C4-2B (cell line): ENCODE data around the gene C6orf89.

ENCODE experiments used
- H3K27ac ChIP-seq: fragments of 450-650 bp; 2 replicates; pipeline ENCODE4 v1.5.1; 2017
- ZFX ChIP-seq: fragments of 450-650 bp; IDR thresholded peaks from 2 replicates; pipeline ENCODE4 v1.6.1; 2017
- TF ChIP-seq, protein P1 (sequence below): fragments of 450-650 bp; conservative IDR thresholded peaks from 2 replicates; pipeline ENCODE4 v1.5.1; 2017; ENCODE audit warnings: mild to moderate bottlenecking

The C6orf89 gene

DNA sequence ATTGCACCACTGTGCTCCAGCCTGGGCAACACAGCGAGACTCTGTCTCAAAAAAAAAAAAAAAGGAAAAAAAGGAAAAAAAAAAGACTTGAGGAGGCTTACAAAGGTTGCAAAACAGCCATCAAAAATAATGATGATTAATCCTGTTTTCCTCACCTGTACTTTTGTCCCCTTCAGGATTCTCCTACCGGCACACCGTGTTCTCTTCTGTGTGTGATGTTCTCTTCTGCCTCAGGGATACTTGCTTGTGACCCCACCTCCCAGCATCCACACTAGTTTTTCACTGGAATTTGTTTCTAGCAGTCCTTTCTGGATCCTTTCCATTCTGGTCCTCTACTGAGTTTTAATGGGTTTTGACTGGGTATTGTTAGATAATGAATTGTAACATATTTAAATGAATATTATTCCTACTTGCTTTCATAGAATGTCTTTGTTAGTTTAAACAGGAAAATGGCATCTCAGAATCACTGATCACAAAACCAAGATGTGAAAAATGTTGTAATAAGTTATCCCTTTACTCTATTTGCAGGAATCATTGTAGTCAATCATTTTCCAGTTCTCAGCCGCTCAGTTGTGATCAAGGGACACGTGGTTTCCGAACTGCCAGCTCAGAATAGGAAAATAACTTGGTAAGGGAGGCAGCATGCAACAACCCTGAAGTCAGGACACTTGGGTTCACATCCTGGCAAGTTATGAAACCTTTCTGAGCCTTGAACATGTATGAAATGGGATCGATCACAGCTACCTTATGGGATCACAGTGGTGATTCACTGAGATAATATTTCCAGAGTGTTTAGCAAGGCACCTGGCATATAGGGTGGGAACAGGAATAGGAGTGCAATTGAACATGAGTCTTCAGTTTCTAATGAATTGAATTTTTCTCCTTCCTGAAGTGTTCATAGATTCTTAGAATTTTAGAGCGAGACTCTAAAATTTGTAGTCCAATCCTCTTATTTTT is 8.5 kb downstream of the C6orf89 start:
- no peak overlapping the region for H3K27ac ChIP-seq
- TF ChIP-seq ZFX: no peak
- TF ChIP-seq, protein P1, sequence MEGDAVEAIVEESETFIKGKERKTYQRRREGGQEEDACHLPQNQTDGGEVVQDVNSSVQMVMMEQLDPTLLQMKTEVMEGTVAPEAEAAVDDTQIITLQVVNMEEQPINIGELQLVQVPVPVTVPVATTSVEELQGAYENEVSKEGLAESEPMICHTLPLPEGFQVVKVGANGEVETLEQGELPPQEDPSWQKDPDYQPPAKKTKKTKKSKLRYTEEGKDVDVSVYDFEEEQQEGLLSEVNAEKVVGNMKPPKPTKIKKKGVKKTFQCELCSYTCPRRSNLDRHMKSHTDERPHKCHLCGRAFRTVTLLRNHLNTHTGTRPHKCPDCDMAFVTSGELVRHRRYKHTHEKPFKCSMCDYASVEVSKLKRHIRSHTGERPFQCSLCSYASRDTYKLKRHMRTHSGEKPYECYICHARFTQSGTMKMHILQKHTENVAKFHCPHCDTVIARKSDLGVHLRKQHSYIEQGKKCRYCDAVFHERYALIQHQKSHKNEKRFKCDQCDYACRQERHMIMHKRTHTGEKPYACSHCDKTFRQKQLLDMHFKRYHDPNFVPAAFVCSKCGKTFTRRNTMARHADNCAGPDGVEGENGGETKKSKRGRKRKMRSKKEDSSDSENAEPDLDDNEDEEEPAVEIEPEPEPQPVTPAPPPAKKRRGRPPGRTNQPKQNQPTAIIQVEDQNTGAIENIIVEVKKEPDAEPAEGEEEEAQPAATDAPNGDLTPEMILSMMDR: no peak

DNA sequence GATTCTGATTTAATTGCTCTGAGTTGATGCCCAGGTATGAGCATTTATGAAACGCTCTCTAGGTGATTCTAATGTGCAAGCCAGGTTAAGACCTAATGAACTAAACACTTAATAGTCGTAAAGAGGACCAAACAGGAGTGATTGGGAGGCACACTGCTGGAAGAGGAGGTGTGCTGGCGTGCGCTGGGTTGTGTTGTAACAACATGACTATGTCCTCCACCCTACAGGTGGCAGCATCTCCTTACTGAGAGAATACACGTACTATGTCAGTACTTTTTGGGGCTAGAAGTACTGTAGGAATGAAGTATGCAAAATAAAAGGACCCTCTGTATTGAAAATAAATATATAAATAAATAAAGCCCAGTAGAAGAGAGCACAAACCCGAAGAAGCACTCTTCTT is 11.9 kb downstream of the C6orf89 start:
- TF ChIP-seq, protein P1: peak; percentile 10; the same call in 1 of the 2 replicates
- no peak for TF ChIP-seq ZFX
- no peak overlapping the region for H3K27ac ChIP-seq

DNA sequence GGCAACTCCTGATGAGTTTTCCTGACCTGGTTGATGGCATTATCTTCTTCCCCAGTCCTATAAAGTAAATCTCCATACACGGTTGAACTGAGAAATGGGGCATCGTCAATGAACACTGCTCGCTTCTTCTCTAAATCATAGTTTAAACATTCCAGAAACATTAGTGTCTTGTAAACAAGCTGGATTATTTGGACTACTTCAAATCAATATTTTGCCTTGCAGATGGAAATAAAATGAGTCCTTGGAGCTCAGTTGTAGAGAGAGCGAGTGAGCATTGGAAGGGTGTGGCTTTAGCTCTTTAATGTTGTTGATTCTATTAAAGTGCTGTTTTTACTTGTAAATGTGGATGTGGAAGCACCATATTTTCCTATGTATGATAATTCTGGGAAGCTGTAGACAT is 18.4 kb downstream of the C6orf89 start:
- no peak for TF ChIP-seq ZFX
- TF ChIP-seq, protein P1: no peak
- no peak overlapping the region for H3K27ac ChIP-seq

DNA sequence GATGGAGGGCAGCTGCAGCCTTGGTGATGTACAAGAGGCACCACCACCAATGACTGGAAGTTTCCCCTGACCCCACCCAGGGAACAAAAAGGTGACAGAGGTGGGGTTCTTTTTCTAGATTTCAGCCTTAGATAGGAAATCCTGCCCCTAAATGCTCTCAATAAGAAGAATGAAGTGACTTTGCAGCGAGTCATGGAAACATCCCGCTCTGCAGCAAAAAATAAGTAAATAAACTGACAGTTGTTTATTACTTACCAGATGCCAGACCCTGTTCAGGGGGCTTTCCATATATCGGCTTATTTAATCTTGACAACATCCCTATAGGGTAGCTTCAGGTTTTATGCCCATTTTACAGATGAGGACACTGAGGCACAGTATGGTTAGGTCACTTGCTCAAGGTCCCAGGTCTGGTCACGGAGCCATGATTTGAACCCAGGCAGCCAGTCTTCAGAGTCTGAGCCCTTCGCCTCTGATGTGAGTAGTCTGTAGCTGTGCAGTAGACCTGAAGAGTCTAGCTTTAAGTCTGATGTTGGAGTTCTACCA is 19.2 kb downstream of the C6orf89 start:
- H3K27ac ChIP-seq: no peak overlapping the region
- TF ChIP-seq, protein P1: no peak
- TF ChIP-seq ZFX: no peak

DNA sequence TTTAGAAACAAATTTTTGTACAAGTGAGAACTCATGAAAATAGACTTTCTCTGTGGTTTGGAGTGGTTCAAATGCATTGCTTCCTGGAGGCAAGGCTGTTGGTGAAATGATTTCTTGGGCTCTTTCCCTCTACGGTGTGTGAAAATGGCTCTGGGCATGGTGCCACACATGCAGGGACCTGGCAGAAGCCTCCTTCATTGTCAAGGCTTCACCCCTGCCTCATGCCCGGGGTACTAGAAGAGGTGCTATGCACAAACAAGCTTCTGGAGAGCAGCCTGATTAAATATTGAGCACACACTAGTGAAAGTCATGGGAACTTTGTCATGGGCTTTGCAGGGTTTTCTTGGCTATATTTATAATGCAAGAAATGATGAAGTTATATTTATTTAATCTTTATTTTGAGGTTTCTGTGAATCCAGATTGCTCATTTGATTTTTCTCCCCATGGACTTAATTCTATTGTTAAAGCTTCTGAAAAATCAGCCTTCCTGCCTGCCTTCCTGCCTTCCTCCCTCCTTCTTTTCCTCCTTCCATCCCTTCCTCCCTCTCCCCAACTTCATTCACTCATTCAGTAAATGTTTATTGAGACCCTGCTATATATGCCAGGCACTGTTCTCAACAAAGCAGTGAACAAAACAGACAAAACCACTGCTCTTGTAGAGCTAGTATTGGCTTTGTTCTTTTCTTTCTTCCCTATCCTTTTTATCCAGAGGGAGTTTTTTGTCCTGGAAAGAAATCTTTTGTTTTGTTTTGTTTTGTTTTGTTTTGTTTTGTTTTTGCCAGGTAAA is 21.0 kb downstream of the C6orf89 start:
- TF ChIP-seq, protein P1: no peak
- TF ChIP-seq ZFX: no peak
- H3K27ac ChIP-seq: no peak overlapping the region

DNA sequence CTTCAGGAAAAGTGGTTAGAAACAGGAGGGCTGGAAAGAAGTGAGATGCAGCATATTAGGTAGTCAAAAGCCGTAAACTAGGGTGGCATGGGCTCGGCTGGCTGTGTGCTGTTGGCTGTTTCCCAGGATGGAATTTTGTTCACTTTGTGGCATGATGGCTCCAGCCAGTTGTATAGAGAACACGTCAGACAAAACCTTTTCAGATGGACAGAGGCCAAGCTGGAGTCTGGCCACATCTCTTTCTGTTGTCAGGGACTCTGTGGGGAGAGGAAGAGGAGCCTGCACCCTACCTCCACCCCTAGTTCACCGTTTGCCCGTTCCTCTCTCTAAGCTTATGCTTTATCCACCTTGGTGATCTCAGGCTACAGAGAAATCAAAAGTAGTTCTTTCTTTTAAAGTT is 22.0 kb downstream of the C6orf89 start:
- peak overlapping the region; percentile 22; the same call in 1 of the 2 replicates for H3K27ac ChIP-seq
- TF ChIP-seq ZFX: no peak
- TF ChIP-seq, protein P1: no peak

DNA sequence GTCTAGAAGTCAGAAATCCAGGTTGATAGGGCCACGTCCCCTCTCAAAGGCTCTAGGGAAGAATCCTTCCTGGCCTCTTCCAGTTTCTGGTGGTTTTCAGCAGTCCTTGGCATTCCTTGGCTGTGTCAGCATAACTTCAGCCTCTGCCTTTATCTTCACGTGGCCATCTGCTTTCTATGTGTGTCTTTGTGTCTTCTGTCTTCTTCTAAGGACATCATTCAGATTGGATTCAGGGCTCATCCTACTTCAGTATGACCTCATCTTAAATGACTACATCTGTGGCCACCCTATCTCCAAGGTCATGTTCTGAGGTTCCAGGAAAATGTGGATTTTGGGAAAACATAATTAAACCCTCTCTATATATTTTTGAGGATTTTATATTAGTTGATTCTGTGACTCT is 23.0 kb downstream of the C6orf89 start:
- no peak for TF ChIP-seq ZFX
- TF ChIP-seq, protein P1: no peak
- H3K27ac ChIP-seq: no peak overlapping the region
